ENCODE measurements around the gene TMEFF2.

The TMEFF2 gene

DNA sequence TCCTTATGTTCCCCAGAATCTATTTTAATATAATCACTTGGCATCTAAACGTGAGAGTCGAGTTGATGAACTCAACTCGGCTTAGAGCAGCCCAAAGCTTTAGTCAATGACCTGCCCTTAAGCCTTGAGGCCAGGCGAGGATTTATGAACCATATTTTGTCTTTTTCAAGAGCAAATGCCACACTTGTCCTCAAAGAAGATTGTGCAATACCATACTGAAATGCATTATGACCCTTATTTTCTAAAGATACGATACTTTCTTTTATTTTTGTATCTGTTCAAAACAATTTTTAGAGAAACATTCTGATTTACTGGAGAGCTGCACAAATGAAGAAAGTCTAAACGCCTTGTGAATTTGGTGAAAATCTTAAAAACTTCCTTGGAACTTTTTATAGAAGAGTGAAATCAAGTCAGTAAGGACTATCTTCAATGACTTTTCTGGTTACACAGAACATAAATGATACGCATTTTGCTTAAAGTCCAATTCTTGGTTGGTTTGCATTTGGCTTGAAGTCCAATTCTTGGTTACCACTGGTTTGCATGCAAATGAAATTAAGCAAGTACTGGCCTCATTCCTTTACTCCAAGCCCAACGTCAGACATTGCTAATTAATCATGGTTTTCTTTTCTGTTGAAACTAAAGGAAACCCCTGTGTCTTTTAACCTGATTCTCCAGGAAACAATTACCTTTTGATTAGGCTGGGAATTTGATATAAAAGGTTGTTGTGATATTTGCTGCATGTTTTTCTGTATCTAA lies 242.0 kb downstream of the TMEFF2 start:
- TF ChIP-seq SIN3A (IDR thresholded peaks at IDR 0.05; ENCODE audit: borderline replicate concordance, insufficient read depth, low read length) (no peak), FOXP2 (optimal IDR thresholded peaks at IDR 0.05; ENCODE audit: borderline replicate concordance, extremely low read depth, extremely low read length, insufficient read depth) (no peak), POLR2AphosphoS5 (IDR thresholded peaks at IDR 0.05; ENCODE audit: low read depth, low read length) (no peak), REST (IDR thresholded peaks at IDR 0.05; ENCODE audit: insufficient read depth in 1 of 2, low read depth in 2 of 2, low read length in 2 of 2) (no peak), TAF1 (IDR thresholded peaks at IDR 0.05; ENCODE audit: borderline replicate concordance, insufficient read depth, low read length) (no peak)

- no peak for TF ChIP-seq POLR2AphosphoS5 (IDR thresholded peaks at IDR 0.05; ENCODE audit: low read depth, low read length)
- no peak for TF ChIP-seq FOXP2 (optimal IDR thresholded peaks at IDR 0.05; ENCODE audit: borderline replicate concordance, extremely low read depth, extremely low read length, insufficient read depth)
- TF ChIP-seq REST (IDR thresholded peaks at IDR 0.05; ENCODE audit: insufficient read depth in 1 of 2, low read depth in 2 of 2, low read length in 2 of 2): no peak
- TF ChIP-seq TAF1 (IDR thresholded peaks at IDR 0.05; ENCODE audit: borderline replicate concordance, insufficient read depth, low read length): no peak
- TF ChIP-seq SIN3A (IDR thresholded peaks at IDR 0.05; ENCODE audit: borderline replicate concordance, insufficient read depth, low read length): no peak
Observed at GRCh38 chr2:191951832-191952231, 242.9 kb downstream of the TMEFF2 start.

DNA sequence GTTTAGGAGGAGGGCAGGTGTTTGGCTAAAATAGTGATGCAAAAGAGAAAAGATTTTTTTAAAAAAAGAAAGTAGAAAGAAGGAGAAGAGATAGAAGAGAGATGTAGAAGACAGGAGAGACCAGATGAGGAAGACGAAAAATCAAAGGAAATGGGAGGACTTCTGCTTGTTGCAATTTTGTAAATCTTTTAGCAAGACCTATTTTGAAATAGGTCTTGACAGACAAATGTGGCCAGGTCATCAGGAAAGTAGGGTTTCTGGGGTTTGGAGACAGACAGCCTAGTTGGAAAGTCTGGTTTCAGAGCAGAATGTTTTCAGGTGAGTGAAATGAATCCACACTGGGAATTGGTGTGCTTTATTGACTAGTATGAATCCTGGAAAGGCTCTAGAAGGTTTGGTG lies 243.4 kb downstream of the TMEFF2 start:
- TF ChIP-seq TAF1 (IDR thresholded peaks at IDR 0.05; ENCODE audit: borderline replicate concordance, insufficient read depth, low read length): no peak
- TF ChIP-seq REST (IDR thresholded peaks at IDR 0.05; ENCODE audit: insufficient read depth in 1 of 2, low read depth in 2 of 2, low read length in 2 of 2): no peak
- TF ChIP-seq SIN3A (IDR thresholded peaks at IDR 0.05; ENCODE audit: borderline replicate concordance, insufficient read depth, low read length): no peak
- no peak for TF ChIP-seq FOXP2 (optimal IDR thresholded peaks at IDR 0.05; ENCODE audit: borderline replicate concordance, extremely low read depth, extremely low read length, insufficient read depth)
- TF ChIP-seq POLR2AphosphoS5 (IDR thresholded peaks at IDR 0.05; ENCODE audit: low read depth, low read length): no peak

- TF ChIP-seq FOXP2 (optimal IDR thresholded peaks at IDR 0.05; ENCODE audit: borderline replicate concordance, extremely low read depth, extremely low read length, insufficient read depth) (no peak), SIN3A (IDR thresholded peaks at IDR 0.05; ENCODE audit: borderline replicate concordance, insufficient read depth, low read length) (no peak), TAF1 (IDR thresholded peaks at IDR 0.05; ENCODE audit: borderline replicate concordance, insufficient read depth, low read length) (no peak), REST (IDR thresholded peaks at IDR 0.05; ENCODE audit: insufficient read depth in 1 of 2, low read depth in 2 of 2, low read length in 2 of 2) (no peak), POLR2AphosphoS5 (IDR thresholded peaks at IDR 0.05; ENCODE audit: low read depth, low read length) (no peak)
Observed at GRCh38 chr2:191950132-191950874, 244.4 kb downstream of the TMEFF2 start.

Measured in PFSK-1 (cell line).